ENCODE results near the gene ISG15.
"Not testable (repeated sequence)": the region's sequence is repeated elsewhere in the genome, so short reads cannot be mapped to it uniquely, and the experiment has no call there.

- TF ChIP-seq BHLHE40 (IDR thresholded peaks at IDR 0.05; ENCODE audit: borderline replicate concordance); FOXA1 (IDR thresholded peaks at IDR 0.05); FOXM1 (IDR thresholded peaks at IDR 0.05; ENCODE audit: borderline replicate concordance): not testable (repeated sequence)
These were observed 36.5 kb upstream of the ISG15 start for GRCh38 chr1:976791-977190.

Data from HEK293T (cell line).